Measurements from ENCODE around the gene LY6G6D. TPM values are rescaled to one million over a fixed set of nuclear protein-coding genes. Genes with fewer than 3 reads are reported as not detected.

The LY6G6D gene
- total and polyA plus RNA-seq, 2 of the 13 experiments (the other 11 are each of a cell fraction or from before 2014, with no cell fraction given) = not detected

GRCh38 chr6:31717499-31718222 lies 2.5 kb downstream of the LY6G6D start:
- intact Hi-C loops (cut with micrococcal nuclease; ENCODE audit: unreplicated experiment) = loop anchor here (5.0 kb wide), 1 partner anchor 35 kb away; the partner anchor contains the start of gene LY6G5C
- DNase-seq (ENCODE audit: low spot score) (peak; percentile 74), ATAC-seq (peak; percentile 93), FAIRE-seq (peak; percentile 81)
- Histone ChIP-seq H3K4me1 (ENCODE audit: insufficient read depth, low read length) (peaks cover 25% of the 10 kb centered on the region), H3K4me2 (ENCODE audit: low read depth, low read length) (peak overlapping the region; percentile 52), H3K27ac (ENCODE audit: extremely low read length, insufficient read depth, low read length) (no peak overlapping the region), H3K36me3 (replicated peaks in 1 of 2; ENCODE audit: control insufficient read depth in 1 of 2, insufficient read depth in 2 of 2, low read length in 2 of 2) (no peaks in the 10 kb centered on the region), H3K9ac (ENCODE audit: insufficient read depth, low read depth, low read length) (no peak overlapping the region), H4K20me1 (ENCODE audit: insufficient read depth, low read length) (no peaks in the 10 kb centered on the region), H3K79me2 (ENCODE audit: insufficient read depth, low read length) (no peaks in the 10 kb centered on the region), H2AFZ (ENCODE audit: low read length) (no peak overlapping the region), H3K27me3 (ENCODE audit: control insufficient read depth in 1 of 2, insufficient read depth in 2 of 2, low read length in 2 of 2) (peaks cover 6 to 47% of the 10 kb centered on the region in 2 experiments; a peak in 4 of 5 replicates), H3K9me3 (ENCODE audit: low read length) (no peaks in the 10 kb centered on the region), H3K4me3 (replicated peaks in 1 of 3; ENCODE audit: insufficient read depth in 1 of 3, low read depth in 2 of 3, low read length in 3 of 3) (no peak overlapping the region)
- ChIA-PET CTCF (ENCODE audit: low intra/inter-chr PET ratio, low total read pairs) (interaction anchor here (0.9 kb wide), 1 partner anchor 52 kb away, joined by 3 read pairs; no protein-coding TSS in a partner anchor), POLR2A (interaction anchor here (0.8 to 1.6 kb wide), 5 partner anchors 12 to 110 kb away, joined by 3 to 7 read pairs (median 3); partner anchors contain the start of genes ABHD16A, DDAH2, HSPA1B and VWA7)
- in situ Hi-C loops (cut with HindIII; ENCODE audit: extremely low pct_ligation_motif_present, low pct_unique_long_range_greater_than_20kb) = no loop called here
- 23% methylated on average over 10 of the region's 10 CpGs for WGBS (ENCODE audit: low lambda C conversion rate)
- no TSS peak for BruUV-seq (replicated peaks)
- TF ChIP-seq ZNF335 (CRISPR knock-in tag; IDR thresholded peaks at IDR 0.05) (peak; percentile 89), BORCS8-MEF2B (CRISPR knock-in tag; IDR thresholded peaks at IDR 0.05) (0 out of 2 replicates have a peak, but pooled peaks have one; percentile 25), ZNF580 (CRISPR knock-in tag; IDR thresholded peaks at IDR 0.05; ENCODE audit: borderline replicate concordance, low read depth) (peak; percentile 56; the same call in 1 of the 2 replicates), KAT2B (IDR thresholded peaks at IDR 0.05; ENCODE audit: borderline replicate concordance, low read depth, low read length) (no peak), ZMYM3 (CRISPR knock-in tag; IDR thresholded peaks at IDR 0.05) (peak; percentile 29; the same call in 1 of the 2 replicates), SOX5 (CRISPR knock-in tag; IDR thresholded peaks at IDR 0.05; ENCODE audit: borderline replicate concordance) (peak; percentile 53; the same call in 1 of the 2 replicates), AHR (CRISPR knock-in tag; IDR thresholded peaks at IDR 0.05) (peak; percentile 66; the same call in 1 of the 2 replicates), ZNF781 (CRISPR knock-in tag; IDR thresholded peaks at IDR 0.05; ENCODE audit: borderline replicate concordance, not compliant biosample characterization) (peak; percentile 59), EZH2 (conservative IDR thresholded peaks at IDR 0.05; ENCODE audit: low read depth, low read length) (0 out of 2 replicates have a peak, but pooled peaks have one; percentile 45), PHF5A (CRISPR knock-in tag; IDR thresholded peaks at IDR 0.05; ENCODE audit: low read depth, unreplicated experiment) (no peak), ZNF362 (CRISPR knock-in tag; IDR thresholded peaks at IDR 0.05; ENCODE audit: borderline replicate concordance) (peak; percentile 14; the same call in 1 of the 2 replicates), GATAD2A (CRISPR knock-in tag; IDR thresholded peaks at IDR 0.05) (peak; percentile 68), DMAP1 (CRISPR knock-in tag; IDR thresholded peaks at IDR 0.05) (0 out of 2 replicates have a peak, but pooled peaks have one; percentile 47), LCORL (IDR thresholded peaks at IDR 0.05) (no peak), LCORL (CRISPR knock-in tag; IDR thresholded peaks at IDR 0.05) (peak; percentile 64), RXRB (CRISPR knock-in tag; IDR thresholded peaks at IDR 0.05; ENCODE audit: borderline replicate concordance) (peak; percentile 30; the same call in 1 of the 2 replicates), ZFP91 (CRISPR knock-in tag; IDR thresholded peaks at IDR 0.05; ENCODE audit: borderline replicate concordance) (peak; percentile 71; the same call in 1 of the 2 replicates), MYC (CRISPR knock-in tag; IDR thresholded peaks at IDR 0.05; ENCODE audit: borderline replicate concordance) (peak; percentile 66; the same call in 1 of the 2 replicates), ZNF792 (CRISPR knock-in tag; IDR thresholded peaks at IDR 0.05) (0 out of 2 replicates have a peak, but pooled peaks have one; percentile 57), PRPF4 (IDR thresholded peaks at IDR 0.05; ENCODE audit: low read depth, low read length, poor library complexity, severe bottlenecking) (no peak)
- TF ChIP-seq, protein P1, sequence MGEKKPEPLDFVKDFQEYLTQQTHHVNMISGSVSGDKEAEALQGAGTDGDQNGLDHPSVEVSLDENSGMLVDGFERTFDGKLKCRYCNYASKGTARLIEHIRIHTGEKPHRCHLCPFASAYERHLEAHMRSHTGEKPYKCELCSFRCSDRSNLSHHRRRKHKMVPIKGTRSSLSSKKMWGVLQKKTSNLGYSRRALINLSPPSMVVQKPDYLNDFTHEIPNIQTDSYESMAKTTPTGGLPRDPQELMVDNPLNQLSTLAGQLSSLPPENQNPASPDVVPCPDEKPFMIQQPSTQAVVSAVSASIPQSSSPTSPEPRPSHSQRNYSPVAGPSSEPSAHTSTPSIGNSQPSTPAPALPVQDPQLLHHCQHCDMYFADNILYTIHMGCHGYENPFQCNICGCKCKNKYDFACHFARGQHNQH (CRISPR knock-in tag; IDR thresholded peaks at IDR 0.05) = peak; percentile 45; the same call in 1 of the 2 replicates

Data from HepG2 (cell line).